Lung microvascular endothelial cell (primary cell): ENCODE measurements around the gene SNX7. TPM values are rescaled to one million over a fixed set of nuclear protein-coding genes. Genes with fewer than 3 reads are reported as not detected.

Experiments used
- DNase-seq, 2 donors: peaks; one replicate each; pipeline versions ENCODE4 v3.0.0 to v3.0.0-alpha.2; 2010; ENCODE audit warnings: low read depth in 2 of 2
- total RNA-seq: library from RNA; depleted of rRNA; stranded (reverse); fragments of >200 nt; gene quantifications from 2 replicates; pipeline ENCODE4 v1.2.1, GENCODE V29; 2014

SNX7 gene
- total RNA-seq, 1 donor from 2014 or later: 21.2 TPM

DNA sequence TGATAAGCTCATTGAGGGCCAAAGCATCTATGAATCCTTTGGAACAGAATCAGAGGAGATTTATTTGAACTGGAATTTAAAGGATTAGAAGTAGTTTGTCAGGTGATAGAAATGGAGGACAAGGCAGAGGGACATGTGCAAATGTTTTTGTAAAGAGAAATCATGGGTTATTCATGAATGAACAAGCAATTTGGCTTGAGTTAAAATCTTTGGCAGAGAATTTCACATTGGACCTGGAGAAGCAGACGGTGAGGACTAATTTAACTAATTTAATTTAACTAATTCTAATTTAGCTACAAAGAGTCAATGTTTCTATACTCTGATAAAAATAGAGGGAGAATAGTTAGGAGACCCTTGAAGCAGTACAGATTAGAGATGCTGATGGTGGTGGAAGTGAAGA, 36.3 kb downstream of the SNX7 start:
- DNase-seq: no peak

DNA sequence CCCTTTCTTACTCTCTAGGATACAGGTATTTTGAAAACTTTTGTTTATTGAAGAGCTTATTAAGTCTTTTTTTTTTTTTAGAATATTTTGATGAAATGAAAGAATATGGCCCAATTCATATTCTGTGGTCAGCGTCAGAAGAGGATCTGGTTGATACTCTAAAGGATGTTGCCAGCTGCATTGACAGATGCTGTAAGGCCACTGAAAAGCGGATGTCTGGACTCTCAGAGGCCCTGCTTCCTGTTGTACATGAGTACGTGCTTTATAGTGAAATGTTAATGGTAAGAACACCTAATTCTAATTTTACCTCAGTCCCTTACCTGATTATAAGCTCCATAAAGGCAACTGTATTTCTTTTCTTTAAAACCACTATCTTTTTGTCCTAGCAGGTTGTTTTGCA, 37.1 kb downstream of the SNX7 start:
- DNase-seq: no peak

DNA sequence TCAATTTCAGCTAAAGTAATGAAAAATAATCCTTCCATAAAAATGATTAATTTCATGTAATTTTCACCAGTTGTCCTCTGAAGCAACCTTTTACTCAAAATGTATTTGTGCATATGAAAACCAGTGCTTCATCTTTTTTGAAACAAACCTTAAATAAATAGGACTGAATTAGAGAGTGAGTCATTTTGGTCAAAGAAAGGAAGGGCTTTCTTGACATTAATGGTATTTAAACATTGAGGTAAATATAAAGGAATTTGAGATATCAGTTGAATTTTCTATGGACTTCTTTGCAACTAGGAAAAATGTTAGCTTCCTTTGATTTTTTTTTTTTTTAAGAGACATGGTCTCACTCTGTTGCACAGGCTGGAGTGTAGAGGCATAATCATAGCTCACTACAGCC, 38.7 kb downstream of the SNX7 start:
- DNase-seq: no peak

DNA sequence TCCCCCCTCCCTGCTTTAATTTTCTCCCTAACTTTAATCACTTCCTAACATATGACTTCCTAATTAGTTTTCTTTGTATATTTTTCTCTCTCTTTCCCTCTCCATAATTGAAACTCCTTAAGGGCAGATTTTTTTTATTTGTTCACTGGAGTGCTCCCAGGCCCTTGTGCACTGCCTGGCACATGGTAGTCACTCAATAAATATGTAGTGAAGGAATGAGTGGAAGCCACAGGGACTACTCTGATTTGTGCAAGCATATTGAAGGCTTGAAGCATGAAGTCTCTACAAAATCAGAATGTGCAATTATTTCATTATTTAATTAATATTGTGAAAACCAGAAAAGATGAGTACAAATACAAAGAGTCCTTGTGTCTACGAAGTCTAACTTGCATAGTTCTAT, 41.5 kb downstream of the SNX7 start:
- DNase-seq: no peak

DNA sequence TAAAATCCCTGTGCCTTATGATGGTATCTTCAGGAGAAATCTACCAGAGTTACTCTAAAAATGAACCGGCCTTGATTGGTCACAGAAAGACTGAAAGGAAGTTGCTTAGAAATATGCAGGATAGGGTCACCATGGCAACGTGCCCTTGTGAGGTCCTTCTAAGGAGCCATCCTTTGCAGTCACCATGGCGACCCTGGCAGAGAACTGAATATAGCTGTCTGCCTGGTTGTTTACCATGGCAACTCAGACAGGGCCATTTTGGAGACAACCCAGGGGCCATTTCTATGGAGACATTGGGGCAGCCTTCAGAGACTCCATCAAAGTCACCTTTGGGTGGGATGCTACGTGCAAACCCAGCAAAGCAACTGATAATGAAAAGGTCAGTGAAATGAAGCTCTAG, 43.0 kb downstream of the SNX7 start:
- peak in 1 of 2 donors; percentile 39 for DNase-seq

DNA sequence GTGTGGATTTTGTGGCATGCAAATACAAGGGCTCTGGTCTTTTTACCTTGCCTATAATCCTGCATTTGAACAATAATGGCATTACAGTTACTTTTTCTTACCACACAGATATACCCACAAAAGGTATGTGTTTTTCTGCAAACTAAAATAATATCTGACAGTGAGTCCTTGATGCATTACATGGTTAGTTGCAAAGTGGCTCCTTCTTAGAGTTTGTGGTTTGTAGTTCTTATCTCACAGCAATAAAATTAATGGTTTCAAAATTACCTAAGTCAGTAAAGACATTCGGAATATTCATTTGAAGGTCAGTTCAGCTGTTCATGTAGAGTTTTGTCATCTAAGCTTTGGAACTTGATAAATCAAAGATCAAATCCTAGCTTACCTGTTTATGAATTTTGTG, 43.5 kb downstream of the SNX7 start:
- DNase-seq: no peak

DNA sequence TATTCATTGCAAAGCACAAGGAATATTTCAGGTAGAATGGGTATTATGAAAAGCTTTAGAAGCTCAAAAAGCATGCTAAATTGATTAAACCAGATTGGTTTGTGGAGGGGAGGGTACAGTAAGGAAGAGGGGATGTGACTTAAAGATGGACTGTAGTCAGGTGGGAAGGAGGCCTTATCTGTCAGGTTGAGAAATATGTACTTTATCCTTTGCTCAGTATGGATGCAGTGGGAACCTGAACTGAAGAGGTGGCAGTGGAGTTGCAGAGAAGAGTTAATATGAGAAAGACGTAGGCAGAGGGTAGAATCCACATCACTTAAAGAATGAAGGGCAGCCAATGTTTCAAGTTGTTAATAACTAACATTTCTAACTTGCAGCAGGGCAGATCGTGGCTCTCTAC, 44.1 kb downstream of the SNX7 start:
- DNase-seq: no peak

DNA sequence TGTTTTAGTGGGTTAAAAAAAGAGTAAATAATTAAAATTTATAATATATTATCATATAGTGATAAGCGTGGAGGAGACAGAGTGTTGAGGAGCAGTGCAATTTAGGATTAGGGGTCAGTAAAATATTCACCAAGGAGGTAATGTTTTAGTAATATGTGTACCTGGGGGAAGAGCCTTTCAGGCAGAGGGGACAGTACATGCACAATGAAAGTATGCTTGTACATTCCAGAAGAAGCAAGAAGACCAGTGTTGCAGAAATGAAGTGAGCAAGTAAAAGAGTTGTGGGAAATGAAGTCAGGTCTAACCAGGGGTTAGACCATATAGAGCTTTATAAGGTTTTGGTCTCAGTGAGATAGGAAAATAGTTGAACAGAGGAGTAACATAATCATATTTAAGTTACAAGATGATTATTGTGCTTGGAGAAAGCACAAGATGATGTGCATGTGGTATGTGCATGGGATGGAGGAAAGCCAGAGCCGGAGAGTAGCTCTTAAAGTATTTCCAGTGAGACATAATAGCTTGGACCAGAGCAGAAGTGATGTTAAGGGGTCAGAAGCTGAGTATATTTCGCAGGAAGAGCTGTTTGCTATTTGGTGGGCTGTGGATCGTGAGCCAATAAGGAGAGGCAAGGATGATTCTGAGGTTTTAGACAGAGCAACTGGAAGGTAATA, 44.8 kb downstream of the SNX7 start:
- no peak for DNase-seq

DNA sequence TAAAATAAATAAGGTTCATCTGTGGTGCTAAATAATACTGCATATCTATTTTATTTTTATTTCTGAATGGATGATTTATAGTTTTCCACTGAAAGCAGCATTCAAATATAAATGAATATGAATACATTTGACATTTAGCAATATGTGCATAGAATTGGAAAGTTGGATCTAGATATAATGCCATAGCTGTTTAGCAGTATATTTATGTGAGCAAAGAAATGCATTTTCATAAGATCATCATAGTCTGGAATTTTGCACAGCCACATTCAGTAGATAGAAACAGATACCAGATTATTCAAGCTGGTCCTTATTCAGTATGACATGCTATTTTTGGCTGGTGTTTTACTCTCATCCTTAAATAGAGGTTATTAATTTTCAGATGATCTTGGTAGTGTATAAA, 46.0 kb downstream of the SNX7 start:
- DNase-seq: no peak

DNA sequence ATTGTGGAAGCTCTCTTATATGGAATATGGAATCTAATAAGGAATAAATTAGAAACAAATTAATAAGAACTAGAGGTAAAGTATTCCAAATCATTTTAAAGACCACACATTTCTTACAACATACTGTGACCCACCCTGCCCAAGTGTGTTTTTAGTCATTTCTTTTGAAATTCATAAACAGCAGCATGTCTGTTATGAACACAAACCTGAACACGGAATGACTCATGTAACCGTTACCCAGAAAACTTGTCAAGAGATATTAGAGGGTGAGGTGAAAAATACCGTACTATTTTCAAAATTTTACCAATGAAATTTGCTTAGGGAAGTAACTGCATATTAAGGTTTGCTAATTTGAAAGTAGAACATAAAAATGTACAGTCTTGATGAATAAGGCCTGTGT, 48.4 kb downstream of the SNX7 start:
- no peak for DNase-seq

DNA sequence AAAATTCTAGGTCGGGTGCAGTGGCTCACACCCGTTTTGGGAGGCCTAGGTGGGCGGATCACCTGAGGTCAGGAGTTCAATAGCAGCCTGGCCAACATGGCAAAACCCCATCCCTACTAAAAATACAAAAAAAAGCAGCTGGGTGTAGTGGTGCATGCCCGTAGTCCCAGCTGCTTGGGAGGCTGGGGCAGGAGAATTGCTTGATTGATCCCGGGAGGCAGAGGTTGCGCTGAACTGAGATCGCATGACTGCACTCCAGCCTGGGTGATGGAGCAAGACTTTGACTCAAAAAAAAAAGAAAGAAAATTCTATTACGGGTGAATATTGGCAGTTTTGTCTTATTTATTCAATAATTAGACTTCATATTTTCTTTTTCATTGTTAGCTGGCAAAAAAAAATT, 62.1 kb downstream of the SNX7 start:
- no peak for DNase-seq

DNA sequence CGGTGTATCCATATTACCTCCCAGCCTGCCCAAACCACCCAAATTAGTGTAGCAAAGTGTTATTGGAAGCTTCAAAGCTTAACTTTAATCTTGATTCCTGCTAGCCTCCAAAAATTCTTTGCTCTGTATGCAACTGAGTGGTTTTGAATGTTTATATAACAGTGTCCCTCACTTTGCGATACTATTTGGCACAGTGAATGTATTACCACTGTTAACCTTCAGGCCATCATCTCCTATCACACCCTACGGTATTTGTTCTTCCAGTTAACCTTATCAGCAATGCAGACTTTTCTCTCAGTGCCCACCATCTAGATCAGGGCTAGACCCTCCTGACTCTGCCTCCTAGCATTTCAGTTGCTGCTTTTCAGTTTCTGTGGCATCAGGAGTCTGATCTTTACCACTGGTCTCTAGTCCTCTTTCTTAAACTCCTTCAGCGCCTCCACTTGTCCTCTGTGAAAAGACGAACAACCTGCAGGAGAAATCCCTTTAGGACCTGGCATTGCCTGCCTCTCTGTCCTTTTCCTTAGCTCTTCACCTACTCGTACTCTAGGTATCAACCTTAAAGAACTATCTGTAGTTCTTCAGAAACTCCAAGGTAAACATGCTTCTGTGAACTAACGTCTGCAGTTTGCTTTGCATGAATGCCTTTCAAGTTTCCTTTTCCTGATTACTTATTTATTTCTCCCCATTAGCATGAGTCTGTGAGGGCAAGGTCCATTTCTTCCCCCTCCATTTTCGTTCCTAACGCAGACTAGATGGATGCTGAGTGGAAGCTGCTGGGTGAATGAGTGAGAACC, 71.7 kb downstream of the SNX7 start:
- DNase-seq: no peak

DNA sequence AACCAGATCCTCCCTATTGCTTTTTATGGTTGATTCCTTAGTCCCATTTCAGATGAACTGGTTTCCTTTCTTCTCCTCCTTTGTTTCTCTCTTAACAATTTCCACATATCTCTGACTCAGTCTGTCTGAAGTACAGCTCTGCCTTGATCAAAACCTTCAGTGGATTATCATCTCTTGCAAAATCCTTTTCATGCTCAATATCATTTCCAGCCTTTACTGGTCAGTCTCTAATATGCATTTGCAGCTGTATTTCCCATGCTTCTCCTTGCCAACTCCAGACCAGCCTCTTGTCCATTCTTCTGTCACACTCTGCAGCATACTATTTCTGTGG, 72.2 kb downstream of the SNX7 start:
- DNase-seq: no peak

DNA sequence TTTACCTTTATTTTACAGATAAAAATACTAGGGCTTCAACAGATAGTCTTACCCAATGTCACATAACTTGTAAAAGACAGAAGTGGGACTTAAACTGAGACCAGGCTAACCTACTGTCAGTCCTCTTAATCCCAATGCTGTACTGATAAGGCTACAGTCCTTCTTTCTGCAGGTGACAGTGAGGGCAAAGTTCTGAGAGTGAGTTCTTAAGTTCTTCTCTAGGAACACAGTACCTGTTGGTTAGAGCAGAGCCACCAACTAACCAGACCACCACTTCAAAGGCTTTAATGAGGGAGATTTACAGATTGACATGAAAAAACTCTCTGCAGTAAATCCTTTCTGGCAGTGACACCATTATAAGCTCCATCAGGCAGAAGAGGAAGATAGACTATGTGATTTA, 74.2 kb downstream of the SNX7 start:
- DNase-seq: no peak

DNA sequence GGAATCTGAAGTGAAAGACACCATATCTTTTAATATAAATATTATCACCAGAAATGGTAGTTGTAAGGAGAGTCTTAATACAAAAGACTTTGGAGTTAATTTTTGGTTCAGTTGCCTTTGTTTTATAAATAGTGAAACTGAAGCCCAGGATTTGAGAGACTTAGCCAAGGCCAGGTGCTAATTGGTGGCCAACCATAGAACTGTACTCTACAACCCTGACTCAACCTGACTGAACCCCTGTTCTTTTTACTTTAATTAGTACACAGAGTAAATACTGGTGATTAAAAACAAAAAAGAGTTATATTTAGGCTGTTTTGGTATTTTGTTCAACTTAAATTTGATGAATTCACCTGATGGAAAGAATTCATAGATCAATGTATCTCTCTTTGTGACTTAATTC, 76.3 kb downstream of the SNX7 start:
- no peak for DNase-seq

DNA sequence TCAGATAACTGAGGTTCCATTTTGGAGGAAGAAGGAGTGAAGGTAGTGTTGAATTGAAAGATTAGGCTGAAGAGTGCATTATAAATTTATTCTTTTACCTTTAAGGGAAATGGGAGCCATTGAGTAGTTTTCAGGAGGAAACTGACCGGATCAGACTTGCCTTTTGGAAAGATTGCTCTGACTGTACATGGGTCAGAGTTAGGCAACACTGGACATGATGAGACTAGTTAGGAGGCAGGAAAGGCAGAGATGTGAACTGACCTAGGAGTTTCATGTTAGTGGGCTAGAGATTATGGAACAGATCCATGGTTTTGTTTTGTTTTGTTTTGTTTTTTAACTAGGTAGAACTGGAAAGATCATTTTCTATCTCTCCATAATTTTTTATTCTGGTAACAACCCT, 78.2 kb downstream of the SNX7 start:
- no peak for DNase-seq

DNA sequence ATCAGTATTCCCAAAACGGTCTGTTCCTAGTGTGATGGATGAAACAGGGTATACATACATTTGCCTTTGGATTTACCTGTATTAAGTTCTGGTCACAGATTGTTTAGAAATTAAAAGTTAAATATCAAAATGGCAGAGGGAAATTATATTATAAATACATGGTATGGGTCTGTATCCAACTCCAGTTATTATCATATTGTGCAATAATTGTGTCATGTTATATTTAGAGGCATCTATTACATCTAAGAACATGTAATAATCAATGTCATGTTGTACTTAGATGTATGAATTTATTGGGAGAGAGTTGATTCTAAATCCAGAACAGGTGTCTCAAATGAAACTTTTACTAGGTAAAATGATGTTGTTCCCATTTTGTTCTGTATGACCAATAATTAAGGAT, 79.6 kb downstream of the SNX7 start:
- no peak for DNase-seq

DNA sequence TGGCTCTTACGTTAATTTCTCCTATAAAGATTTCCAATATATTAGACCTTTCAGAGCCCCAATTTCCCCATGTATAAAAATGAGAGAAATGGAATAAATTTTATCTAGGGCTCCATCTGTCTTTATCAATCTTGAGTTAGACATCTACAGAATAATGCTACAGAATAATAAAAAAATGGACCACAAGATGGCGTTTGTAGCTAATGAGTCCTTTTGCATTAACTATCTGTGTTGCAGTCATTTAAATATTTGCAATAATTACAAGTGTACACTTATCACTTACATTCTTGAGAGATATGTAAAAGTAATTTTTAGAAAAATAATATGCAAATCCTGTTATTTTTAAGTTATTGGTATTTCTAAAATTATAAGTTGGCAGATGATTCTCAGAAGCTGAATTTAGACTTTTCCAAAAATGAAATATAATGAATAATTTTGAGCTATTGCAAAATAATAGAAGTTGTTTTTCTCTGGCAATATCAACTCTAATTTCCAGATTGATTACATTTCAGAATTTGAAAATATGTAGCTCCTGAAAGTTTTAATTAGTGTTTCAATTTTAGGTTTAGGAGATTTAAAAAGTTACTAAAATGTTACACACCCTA, 87.7 kb downstream of the SNX7 start:
- DNase-seq: peak; percentile 11 to 20

DNA sequence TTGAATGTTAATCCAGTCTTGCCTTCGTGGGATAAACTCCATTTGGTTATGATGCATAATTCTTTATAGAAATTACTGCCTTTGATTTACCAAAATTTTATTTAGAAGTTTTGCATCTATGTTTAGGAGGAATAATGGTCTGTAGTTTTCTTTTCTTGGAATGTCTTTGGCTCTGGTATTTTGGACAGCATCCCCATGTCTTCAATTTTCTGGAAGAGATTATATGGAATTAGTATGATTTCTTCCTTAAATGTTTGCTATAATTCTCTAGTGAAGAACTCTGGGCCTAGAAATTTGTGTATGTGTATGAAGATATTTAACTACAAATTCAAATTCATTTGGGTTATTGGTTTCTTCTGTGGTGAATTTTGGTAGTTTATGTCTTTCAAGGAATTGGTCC, 92.7 kb downstream of the SNX7 start:
- DNase-seq: no peak

DNA sequence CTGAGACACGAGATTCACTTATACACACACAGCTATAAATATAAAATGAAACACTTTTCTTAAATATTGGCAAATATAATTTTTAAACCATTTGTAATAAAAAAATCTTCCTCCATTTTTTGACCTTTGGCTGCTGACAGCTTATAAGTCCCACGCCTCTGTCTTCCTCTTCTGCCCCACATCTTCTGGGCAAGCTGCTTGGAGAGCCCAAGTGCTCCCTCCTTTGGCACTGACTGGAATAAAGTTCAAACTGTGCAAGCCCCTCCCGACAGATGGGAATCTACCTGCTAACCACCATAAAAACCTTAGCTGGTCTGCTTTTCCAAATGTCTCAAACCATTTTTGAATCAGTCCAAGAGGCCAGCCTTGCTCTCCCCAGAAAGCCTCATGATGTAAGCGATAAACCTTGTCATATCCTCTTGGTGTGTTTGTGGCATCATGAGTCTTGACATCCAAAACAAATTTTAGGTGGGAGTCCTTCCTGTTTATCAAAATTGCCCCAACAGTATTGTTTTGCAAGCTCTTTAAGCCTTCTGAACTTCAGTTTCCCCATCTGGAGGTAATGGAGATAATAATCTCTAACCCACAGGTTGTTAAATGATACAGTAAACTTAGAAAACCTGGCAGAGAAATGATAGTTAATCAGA, 99.8 kb downstream of the SNX7 start:
- DNase-seq: no peak

DNA sequence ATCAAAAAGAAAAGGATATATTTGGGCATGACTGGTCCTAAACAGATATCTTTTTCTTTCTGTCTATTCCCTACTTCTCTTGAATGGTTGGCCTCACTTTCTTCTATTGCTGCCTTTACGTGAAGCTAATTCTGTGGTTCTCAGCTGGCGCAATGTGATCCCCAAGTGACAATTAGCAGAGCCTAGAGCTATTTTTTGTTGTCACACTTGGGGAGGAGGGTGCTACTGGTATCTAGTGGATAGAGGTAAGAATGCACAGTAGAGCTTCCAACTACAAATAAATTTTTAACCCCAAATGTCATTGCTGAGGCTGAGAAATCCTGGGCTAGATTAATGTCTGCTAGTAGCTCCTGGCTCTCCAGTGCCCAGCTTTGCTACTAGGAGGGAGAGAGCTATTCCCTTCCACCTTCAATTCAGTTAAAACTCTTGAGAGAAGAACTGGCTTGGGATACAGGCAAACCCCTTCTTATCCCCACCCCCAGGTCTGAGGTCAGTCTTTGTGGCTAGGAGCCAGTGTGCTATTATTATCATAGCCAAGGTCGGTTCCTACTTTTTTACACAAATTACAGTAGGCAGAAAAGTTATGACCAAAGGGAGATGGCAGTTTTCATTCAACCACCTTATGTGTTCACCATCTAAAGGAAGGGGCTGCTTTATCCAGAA, 102.1 kb downstream of the SNX7 start:
- no peak for DNase-seq

DNA sequence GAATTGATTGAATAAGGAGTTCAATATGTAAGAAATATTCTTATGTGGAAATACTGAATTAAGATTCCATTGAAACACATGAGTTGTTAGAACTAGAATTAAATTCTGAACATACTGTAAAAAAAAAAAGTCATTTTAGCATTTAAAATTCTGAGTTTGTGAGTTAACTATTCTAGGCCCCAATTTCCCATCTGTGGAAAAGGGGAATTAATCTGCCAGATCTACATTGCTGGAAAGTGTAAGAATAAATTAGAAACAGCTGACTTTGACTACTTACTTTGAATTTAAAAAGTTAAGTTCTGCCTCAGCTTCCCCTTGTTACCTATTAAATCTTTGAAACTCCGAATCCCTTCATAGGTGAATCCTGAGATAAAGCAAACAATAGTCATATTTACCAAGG, 103.0 kb downstream of the SNX7 start:
- DNase-seq: no peak
